Measurements from ENCODE around the gene RPUSD3.

Gene RPUSD3

DNA sequence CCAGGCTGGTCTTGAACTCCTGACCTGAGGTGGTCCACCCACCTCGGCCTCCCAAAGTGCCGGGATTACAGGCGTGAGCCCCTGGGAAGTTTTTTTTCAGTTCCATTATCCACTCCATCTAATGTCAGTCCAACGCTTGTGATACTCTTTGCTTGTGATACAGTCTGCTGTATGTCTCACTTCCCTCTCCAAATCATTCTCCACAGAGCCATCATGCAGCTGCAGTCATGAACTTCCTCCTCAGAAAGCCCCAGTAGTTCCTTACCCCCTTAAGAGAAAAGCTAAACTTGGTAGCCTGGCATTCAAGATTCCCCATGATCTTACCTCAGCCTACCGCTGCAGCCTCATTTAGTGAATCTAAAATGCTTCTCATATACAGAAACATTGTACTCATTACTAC lies 48.6 kb downstream of the RPUSD3 start:
- no peaks in the 10 kb centered on the region for H3K9me3 ChIP-seq (ENCODE audit: control insufficient read depth, insufficient read depth, low read depth, low read length)
- H3K36me3 ChIP-seq (ENCODE audit: control insufficient read depth in 2 of 2, insufficient read depth in 1 of 2, low read length in 2 of 2), result peaks cover 35 to 64% of the 10 kb centered on the region in 2 experiments
- no peak overlapping the region for H3K27ac ChIP-seq (ENCODE audit: extremely low read depth, low read depth, low read length)
- ChIA-PET POLR2A (interaction anchor here (0.5 to 1.5 kb wide), 5 partner anchors 8 to 380 kb away, joined by 3 to 4 read pairs (median 3); partner anchors contain the start of gene CAMK1), CTCF (interaction anchor here (0.6 to 0.9 kb wide), 2 partner anchors 9 to 16 kb away, joined by 3 to 5 read pairs; no protein-coding TSS in a partner anchor)
- H3K4me1 ChIP-seq (ENCODE audit: control insufficient read depth, insufficient read depth, low read length), result no peaks in the 10 kb centered on the region
- no peak overlapping the region for H3K4me3 ChIP-seq (ENCODE audit: low read depth, low read length)
- TF ChIP-seq, protein P1, sequence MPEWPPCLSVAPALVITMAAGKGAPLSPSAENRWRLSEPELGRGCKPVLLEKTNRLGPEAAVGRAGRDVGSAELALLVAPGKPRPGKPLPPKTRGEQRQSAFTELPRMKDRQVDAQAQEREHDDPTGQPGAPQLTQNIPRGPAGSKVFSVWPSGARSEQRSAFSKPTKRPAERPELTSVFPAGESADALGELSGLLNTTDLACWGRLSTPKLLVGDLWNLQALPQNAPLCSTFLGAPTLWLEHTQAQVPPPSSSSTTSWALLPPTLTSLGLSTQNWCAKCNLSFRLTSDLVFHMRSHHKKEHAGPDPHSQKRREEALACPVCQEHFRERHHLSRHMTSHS (tag by site-specific recombination; IDR thresholded peaks at IDR 0.05), result no peak
- TF ChIP-seq, protein P2, sequence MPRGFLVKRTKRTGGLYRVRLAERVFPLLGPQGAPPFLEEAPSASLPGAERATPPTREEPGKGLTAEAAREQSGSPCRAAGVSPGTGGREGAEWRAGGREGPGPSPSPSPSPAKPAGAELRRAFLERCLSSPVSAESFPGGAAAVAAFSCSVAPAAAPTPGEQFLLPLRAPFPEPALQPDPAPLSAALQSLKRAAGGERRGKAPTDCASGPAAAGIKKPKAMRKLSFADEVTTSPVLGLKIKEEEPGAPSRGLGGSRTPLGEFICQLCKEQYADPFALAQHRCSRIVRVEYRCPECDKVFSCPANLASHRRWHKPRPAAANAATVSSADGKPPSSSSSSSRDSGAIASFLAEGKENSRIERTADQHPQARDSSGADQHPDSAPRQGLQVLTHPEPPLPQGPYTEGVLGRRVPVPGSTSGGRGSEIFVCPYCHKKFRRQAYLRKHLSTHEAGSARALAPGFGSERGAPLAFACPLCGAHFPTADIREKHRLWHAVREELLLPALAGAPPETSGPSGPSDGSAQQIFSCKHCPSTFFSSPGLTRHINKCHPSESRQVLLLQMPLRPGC (tag by site-specific recombination; IDR thresholded peaks at IDR 0.05), result no peak
- no peak for TF ChIP-seq ZNF266 (tag by site-specific recombination; IDR thresholded peaks at IDR 0.05; ENCODE audit: low read depth)
- TF ChIP-seq ZNF184 (tag by site-specific recombination; IDR thresholded peaks at IDR 0.05), result no peak
- no peak for TF ChIP-seq ZFP69B (tag by site-specific recombination; IDR thresholded peaks at IDR 0.05)
- TF ChIP-seq ZBTB21 (tag by site-specific recombination; IDR thresholded peaks at IDR 0.05), result no peak
- TF ChIP-seq ZNF707 (tag by site-specific recombination; IDR thresholded peaks at IDR 0.05), result no peak
- TF ChIP-seq ZNF555 (tag by site-specific recombination; conservative IDR thresholded peaks at IDR 0.05), result no peak
- TF ChIP-seq ZNF311 (tag by site-specific recombination; IDR thresholded peaks at IDR 0.05; ENCODE audit: borderline replicate concordance), result no peak
- TF ChIP-seq ZNF558 (tag by site-specific recombination; IDR thresholded peaks at IDR 0.05), result no peak
- no peak for TF ChIP-seq ZBTB7A (tag by site-specific recombination; IDR thresholded peaks at IDR 0.05; ENCODE audit: low read depth)
- TF ChIP-seq ZNF354C (tag by site-specific recombination; IDR thresholded peaks at IDR 0.05; ENCODE audit: borderline replicate concordance, low read depth), result no peak
- TF ChIP-seq OSR2 (tag by site-specific recombination; IDR thresholded peaks at IDR 0.05), result no peak
- no peak for TF ChIP-seq ZNF623 (tag by site-specific recombination; IDR thresholded peaks at IDR 0.05)
- no peak for TF ChIP-seq TCF7L2 (IDR thresholded peaks at IDR 0.05; ENCODE audit: borderline replicate concordance, low read depth, low read length)
- no peak for TF ChIP-seq ZNF501 (tag by site-specific recombination; IDR thresholded peaks at IDR 0.05)
- TF ChIP-seq ZNF121 (tag by site-specific recombination; IDR thresholded peaks at IDR 0.05), result no peak
- TF ChIP-seq ZNF292 (tag by site-specific recombination; IDR thresholded peaks at IDR 0.05; ENCODE audit: borderline replicate concordance, low read depth), result no peak

- peak; percentile 96 for TF ChIP-seq ZNF121 (tag by site-specific recombination; IDR thresholded peaks at IDR 0.05)
- no peak for TF ChIP-seq ZNF350 (tag by site-specific recombination; IDR thresholded peaks at IDR 0.05)
- TF ChIP-seq FEZF1 (tag by site-specific recombination; IDR thresholded peaks at IDR 0.05), result no peak
- Histone ChIP-seq H3K36me3 (ENCODE audit: control insufficient read depth in 2 of 2, insufficient read depth in 1 of 2, low read length in 2 of 2) (peaks cover 27 to 64% of the 10 kb centered on the region in 2 experiments), H3K4me1 (ENCODE audit: control insufficient read depth, insufficient read depth, low read length) (no peaks in the 10 kb centered on the region), H3K27ac (ENCODE audit: extremely low read depth, low read depth, low read length) (no peak overlapping the region), H3K9me3 (ENCODE audit: control insufficient read depth, insufficient read depth, low read depth, low read length) (no peaks in the 10 kb centered on the region), H3K4me3 (ENCODE audit: low read depth, low read length) (no peak overlapping the region)
- ChIA-PET CTCF (no interaction called here), POLR2A (interaction anchor here (1.5 kb wide), 1 partner anchor 9 kb away, joined by 3 read pairs; no protein-coding TSS in a partner anchor)
Observed at GRCh38 chr3:9794400-9794799, 49.4 kb downstream of the RPUSD3 start.

Measured in HEK293 (cell line).